HG02623 (cell line): ENCODE data around the gene GSTP1.
"Not testable (repeated sequence)": the region's sequence is repeated elsewhere in the genome, so short reads cannot be mapped to it uniquely, and the experiment has no call there.

Source experiments
- ATAC-seq: cut with Tn5 transposase; IDR thresholded peaks from one replicate; pipeline ENCODE4 v1.9.1; 2021; ENCODE audit warnings: moderate library complexity; ENCODE audit not compliant: unreplicated experiment

Gene GSTP1

GRCh38 chr11:67613313-67613959 lies 29.8 kb downstream of the GSTP1 start:
- no peak for ATAC-seq

GRCh38 chr11:67613960-67614715 lies 30.5 kb downstream of the GSTP1 start:
- ATAC-seq = peak; percentile 70

- ATAC-seq = no peak
These were observed 31.4 kb downstream of the GSTP1 start for GRCh38 chr11:67614730-67615714.

- ATAC-seq = no peak
These were observed 32.3 kb downstream of the GSTP1 start for GRCh38 chr11:67615728-67616430.

GRCh38 chr11:67616431-67617242 lies 33.0 kb downstream of the GSTP1 start:
- no peak for ATAC-seq

GRCh38 chr11:67617243-67617953 lies 33.8 kb downstream of the GSTP1 start:
- no peak for ATAC-seq

- ATAC-seq = not testable (repeated sequence)
These were observed 35.5 kb downstream of the GSTP1 start for GRCh38 chr11:67618901-67619659.

- ATAC-seq = not testable (repeated sequence)
These were observed 36.3 kb downstream of the GSTP1 start for GRCh38 chr11:67619683-67620618.

GRCh38 chr11:67620621-67621020 lies 37.0 kb downstream of the GSTP1 start:
- ATAC-seq = not testable (repeated sequence)

- not testable (repeated sequence) for ATAC-seq
These were observed 38.3 kb downstream of the GSTP1 start for GRCh38 chr11:67621928-67622327.

GRCh38 chr11:67622905-67623304 lies 39.3 kb downstream of the GSTP1 start:
- ATAC-seq = not testable (repeated sequence)

GRCh38 chr11:67623795-67624194 lies 40.2 kb downstream of the GSTP1 start:
- not testable (repeated sequence) for ATAC-seq

- ATAC-seq = not testable (repeated sequence)
These were observed 42.7 kb downstream of the GSTP1 start for GRCh38 chr11:67626131-67626833.

- no peak for ATAC-seq
These were observed 43.4 kb downstream of the GSTP1 start for GRCh38 chr11:67626970-67627369.

- no peak for ATAC-seq
These were observed 43.8 kb downstream of the GSTP1 start for GRCh38 chr11:67627441-67627811.

- no peak for ATAC-seq
These were observed 44.4 kb downstream of the GSTP1 start for GRCh38 chr11:67627812-67628624.
